Cerebellar cortex (tissue), 1 donor: ENCODE measurements around the gene PUSL1.
"Not testable (repeated sequence)": the region's sequence is repeated elsewhere in the genome, so short reads cannot be mapped to it uniquely, and the experiment has no call there.

Experiments
- DNase-seq: peaks from one replicate; pipeline ENCODE4 v3.0.0-alpha.2; 2015; ENCODE audit warnings: low spot score

PUSL1 gene

GRCh38 chr1:1310476-1311053 is 2.2 kb downstream of the PUSL1 start:
- no peak for DNase-seq

DNA sequence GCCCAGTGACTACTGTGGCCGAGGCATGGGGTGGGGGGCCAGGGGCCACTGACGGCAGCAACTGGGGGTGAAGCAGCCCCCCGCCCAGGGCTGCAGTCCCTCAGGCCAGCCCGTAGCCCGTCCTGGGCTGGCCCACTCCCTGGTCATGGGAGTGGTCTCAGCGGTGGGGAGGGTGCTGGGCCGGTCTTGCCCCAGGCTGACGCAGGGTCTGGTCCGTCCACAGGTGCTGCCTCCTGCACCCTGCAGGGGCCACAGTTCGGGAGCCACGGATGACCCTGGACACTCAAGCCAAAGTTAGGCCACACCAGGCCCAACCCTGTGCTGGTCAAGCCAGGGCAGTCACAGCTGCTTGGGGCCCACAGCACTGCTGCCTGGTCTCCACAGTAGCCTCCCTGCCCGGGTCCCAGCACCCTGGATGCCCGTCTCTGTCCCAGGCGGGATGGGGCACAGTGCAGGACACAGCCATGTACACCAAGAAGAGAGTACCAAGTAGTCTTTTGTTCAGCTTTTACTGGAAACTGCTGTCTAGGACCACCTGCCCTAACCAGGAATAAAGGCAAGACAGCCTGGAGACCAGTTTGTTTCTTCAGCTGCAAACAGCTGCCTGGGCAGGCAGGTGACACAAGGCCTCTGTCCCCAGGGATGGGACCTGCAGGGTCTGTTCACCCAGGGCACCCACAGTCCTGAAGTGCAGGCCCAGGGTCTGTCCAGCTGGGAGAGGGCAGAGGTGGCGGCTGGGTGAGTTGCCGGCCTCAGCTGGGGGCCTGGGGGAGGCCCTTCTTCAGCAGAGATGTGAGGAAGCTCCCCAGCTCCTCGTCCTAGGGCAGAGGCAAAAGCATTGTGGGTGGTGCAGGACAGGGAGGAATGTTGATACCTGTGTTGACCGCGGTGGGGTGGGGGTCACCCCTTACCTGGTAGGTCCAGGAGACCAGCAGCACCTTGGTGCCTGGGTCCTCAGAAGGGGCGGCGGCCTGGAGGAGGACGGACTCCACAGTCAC is 3.0 kb downstream of the PUSL1 start:
- DNase-seq = no peak

- no peak for DNase-seq
These were observed 4.3 kb downstream of the PUSL1 start for GRCh38 chr1:1312450-1313314.

- no peak for DNase-seq
These were observed 5.3 kb downstream of the PUSL1 start for GRCh38 chr1:1313500-1314236.

GRCh38 chr1:1314237-1314586 is 5.8 kb downstream of the PUSL1 start:
- no peak for DNase-seq

DNA sequence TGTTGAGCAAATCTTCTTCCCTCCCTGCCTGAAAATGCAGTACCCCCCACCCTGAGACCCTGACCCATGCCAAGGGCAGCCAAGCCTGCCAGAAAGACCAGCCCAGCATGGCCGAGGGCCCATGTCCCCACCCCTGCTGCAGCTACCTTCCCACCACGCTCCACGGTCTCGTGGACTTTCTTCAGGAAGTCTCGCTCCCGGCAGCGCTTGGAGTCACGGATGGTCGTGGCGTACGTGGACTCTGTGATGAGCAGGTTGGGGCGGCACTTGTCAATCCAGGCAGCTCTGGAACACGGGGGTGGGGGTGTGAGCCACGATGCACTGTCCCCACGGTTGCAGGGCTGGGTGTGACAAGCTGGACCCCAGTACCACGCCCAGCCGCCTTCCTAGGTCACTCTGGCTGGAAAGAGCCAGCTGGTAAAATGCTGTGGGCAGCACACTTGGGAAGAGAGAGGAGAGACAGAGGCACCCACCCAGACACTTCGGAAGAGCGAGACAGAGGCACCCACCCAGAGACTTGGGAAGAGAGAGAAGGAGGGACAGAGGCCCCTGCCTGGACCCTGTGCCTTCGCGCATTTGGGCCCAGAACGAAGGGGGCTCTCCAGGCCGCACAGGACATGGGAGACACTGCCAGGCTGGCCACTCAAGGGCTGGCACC is 6.4 kb downstream of the PUSL1 start:
- no peak for DNase-seq

GRCh38 chr1:1315435-1315954 is 7.1 kb downstream of the PUSL1 start:
- DNase-seq = no peak

DNA sequence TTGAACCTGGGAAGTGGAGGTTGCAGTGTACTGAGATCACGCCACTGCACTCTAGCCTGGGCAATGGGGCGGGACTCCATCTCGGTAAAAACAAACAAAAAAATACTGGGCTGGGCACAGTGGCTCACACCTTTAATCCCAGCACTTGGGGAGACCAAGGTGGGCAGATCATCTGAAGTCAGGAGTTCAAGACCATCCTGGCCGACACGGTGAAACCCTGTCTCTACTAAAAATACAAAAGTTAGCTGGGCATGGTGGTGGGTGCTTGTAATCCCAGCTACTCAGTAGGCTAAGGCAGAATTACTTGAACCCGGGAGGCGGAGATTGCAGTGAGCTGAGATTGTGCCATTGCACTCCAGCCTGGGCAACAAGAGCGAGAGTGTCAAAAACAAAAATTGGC is 7.8 kb downstream of the PUSL1 start:
- not testable (repeated sequence) for DNase-seq

DNA sequence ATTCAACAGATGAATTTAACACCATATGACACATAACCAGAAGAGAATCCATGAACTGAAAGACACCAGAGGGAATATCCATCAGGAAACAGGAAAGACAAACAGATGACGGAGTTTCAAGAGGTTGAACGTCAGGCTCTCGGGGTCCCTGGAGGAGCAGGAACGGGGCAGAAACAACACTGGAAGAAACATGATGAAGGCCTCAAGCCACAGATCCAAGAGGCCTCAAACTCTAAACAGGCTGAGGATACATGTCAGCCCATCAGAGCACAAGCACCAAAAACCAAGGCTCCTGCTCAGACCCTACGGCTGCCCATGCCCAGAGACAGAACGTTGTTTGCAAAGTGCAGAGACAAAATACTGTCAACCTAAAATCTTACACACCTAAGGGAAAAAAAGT is 9.0 kb downstream of the PUSL1 start:
- DNase-seq = no peak

GRCh38 chr1:1318131-1318652 is 9.8 kb downstream of the PUSL1 start:
- DNase-seq = no peak

GRCh38 chr1:1318777-1319645 is 10.6 kb downstream of the PUSL1 start:
- DNase-seq = no peak

DNA sequence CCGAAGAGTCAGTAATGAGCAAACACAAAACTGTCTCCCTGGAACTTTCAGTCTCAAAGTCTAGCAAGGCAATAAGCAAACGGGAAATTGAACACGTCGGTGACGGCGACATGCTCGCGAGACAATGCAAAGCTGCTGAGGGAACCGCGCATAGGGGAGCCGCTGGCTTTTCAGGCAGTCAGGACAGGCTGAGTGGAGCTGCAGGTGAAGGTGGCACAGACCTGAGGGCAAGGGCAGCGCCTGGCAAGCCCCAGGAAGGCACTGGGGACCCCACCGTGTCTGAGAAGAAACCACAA is 11.2 kb downstream of the PUSL1 start:
- no peak for DNase-seq

- no peak for DNase-seq
These were observed 12.5 kb downstream of the PUSL1 start for GRCh38 chr1:1320666-1321448.

GRCh38 chr1:1321477-1321876 is 13.1 kb downstream of the PUSL1 start:
- DNase-seq = no peak

GRCh38 chr1:1322418-1322817 is 14.0 kb downstream of the PUSL1 start:
- DNase-seq = no peak

GRCh38 chr1:1322952-1323351 is 14.6 kb downstream of the PUSL1 start:
- no peak for DNase-seq

- DNase-seq = no peak
These were observed 15.7 kb downstream of the PUSL1 start for GRCh38 chr1:1324084-1324523.

DNA sequence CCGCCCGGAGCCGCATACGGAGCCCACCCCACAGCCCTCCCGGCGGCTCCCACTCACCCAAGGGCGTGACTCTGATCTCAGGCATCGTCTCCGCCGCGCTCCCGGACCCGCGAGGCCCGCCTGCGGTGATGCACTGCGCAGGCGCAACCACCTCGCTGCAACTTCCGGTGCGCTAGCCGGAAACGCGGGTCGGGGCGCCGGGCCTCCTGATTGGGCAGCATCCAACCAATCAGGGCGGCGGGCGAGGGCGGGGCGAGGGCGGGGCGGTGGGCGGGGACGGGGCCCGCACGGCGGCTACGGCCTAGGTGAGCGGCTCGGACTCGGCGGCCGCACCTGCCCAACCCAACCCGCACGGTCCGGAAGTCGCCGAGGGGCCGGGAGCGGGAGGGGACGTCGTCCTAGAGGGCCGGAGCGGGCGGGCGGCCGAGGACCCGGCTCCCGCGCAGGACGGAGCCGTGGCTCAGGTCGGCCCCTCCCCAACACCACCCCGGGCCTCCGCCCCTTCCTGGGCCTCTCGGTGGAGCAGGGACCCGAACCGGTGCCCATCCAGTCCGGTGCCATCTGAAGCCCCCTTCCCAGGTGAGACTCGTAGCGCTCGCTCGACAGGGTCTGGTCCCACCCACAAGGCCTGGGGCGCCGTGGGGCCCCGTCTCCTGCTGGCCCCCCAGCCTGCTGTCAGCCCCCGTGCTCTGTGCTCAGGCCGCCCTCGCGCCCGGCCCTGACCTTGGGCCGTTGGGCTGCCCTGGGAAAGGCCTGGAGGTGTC is 16.3 kb downstream of the PUSL1 start, which contains the start of the genes CPTP and INTS11:
Gene CPTP, plus strand, starts transcription at position 279 of the 764 bp plus-strand sequence. CDS start 2,109 bp downstream, outside the sequence.
Gene INTS11, minus strand, starts transcription at position 137 of the 764 bp plus-strand sequence. Its CDS starts 52 bp downstream, at position 85.
- peak; percentile 85 for DNase-seq
